ENCODE measurements around the gene COTL1.

Gene COTL1

DNA sequence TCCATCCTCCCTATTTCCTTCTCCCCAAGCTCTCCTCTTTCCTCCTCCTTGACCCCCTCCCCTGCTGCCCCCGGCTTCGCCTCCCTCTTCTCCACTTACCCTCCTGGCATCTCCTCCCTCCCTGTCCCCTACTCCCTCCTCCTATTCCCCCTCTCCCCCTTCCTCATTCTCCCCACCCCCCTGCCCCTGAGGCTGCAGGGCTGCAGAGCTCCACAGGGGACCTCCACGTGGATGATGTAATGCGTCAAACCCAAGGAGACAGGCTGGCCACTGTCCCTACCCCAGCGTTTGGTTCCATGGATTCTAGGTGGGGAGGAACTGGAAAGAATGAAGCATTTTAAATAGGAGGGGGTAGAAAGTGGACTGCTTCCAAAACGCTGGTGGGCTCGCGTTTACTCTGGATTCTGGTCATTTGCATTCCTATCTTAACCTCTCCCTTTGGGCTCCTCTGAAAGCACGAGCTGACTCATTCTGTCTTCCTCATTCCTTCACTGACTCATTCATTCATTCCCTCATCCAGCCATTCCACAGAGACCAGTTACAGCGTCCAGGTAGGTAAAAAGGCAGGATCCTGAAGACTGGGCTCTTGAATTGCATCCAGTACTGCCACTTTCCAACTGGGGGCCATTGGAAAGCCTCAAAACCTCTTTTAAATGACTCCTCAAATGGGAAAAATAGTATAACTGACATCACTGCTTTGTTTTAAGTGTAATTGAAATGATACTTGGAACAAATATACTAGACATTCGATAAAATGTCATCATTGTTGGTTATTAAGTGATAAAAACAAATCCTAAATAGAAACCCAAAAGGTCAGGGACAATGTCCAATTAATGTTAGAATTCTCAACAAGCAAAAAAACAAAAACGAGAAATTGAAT, 943 bp upstream of the COTL1 start:
- H3K4me3 ChIP-seq: peak overlapping the region; percentile 88
- H3K27ac ChIP-seq: peak overlapping the region; percentile 56 to 88
- TF ChIP-seq, protein P1, sequence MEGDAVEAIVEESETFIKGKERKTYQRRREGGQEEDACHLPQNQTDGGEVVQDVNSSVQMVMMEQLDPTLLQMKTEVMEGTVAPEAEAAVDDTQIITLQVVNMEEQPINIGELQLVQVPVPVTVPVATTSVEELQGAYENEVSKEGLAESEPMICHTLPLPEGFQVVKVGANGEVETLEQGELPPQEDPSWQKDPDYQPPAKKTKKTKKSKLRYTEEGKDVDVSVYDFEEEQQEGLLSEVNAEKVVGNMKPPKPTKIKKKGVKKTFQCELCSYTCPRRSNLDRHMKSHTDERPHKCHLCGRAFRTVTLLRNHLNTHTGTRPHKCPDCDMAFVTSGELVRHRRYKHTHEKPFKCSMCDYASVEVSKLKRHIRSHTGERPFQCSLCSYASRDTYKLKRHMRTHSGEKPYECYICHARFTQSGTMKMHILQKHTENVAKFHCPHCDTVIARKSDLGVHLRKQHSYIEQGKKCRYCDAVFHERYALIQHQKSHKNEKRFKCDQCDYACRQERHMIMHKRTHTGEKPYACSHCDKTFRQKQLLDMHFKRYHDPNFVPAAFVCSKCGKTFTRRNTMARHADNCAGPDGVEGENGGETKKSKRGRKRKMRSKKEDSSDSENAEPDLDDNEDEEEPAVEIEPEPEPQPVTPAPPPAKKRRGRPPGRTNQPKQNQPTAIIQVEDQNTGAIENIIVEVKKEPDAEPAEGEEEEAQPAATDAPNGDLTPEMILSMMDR (IDR thresholded peaks at IDR 0.05): no peak
- DNase-seq (ENCODE audit: low spot score): peak; percentile 78

DNA sequence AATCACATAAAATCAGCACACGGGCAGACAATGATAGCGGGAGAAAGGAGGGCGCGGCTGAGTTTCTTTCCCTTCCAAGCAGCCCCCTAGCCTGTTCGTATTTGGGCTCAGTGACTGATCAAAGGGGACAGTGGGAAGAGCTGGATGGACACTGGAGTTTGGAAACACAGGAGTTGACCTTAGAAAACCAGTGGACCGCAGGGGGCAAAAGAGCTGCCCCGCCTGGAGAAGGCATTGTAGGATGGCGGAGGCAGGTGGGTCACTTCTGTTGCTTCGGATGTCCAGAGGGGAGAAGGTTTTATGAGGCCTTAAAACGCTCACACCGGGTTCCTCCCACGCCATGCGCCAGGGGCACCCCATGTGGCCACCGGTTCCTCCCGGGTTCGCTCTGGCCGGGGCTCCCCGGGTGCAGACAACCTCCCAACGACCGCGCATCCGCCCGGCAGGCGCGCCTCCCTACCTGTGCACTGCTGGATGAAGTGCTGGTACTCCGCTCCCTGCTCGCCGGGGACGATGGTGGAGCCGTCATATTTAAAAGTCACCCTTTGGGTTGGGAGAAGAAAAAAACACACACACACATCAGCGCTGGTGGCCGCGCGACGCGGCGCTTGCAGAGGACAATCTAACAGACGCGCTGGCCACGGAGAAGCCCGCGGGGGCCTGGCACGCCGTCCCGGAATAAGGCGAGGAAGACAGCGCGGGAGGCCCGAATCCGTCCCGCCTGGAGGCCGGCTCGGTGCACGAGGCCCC, 662 bp downstream of the COTL1 start:
- H3K27ac ChIP-seq: peak overlapping the region; percentile 46 to 88
- DNase-seq (ENCODE audit: low spot score): peak; percentile 76
- H3K4me3 ChIP-seq: peak overlapping the region; percentile 88
- TF ChIP-seq, protein P1 (IDR thresholded peaks at IDR 0.05): no peak

DNA sequence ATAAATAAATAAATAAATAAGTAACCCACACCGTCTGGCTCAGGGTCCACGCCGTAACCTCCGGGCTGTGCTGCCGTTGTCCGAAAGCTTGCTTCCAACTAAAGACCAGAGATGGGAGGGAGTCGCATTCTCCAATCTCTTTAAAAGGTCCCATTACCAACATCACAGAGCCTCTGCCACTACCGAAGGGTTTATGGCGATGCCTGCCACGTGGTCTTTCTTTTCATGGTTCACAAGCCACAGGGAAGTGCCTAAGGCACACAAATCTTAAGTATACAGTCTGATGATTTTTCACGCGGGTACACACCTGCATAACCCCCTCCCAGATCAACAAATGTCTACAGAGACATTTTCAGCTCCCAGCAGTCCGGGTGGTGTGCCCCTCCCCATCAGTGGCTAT, 1.4 kb downstream of the COTL1 start:
- TF ChIP-seq, protein P1 (IDR thresholded peaks at IDR 0.05): no peak
- H3K4me3 ChIP-seq: peak overlapping the region; percentile 88
- DNase-seq (ENCODE audit: low spot score): no peak
- H3K27ac ChIP-seq: no peak overlapping the region

DNA sequence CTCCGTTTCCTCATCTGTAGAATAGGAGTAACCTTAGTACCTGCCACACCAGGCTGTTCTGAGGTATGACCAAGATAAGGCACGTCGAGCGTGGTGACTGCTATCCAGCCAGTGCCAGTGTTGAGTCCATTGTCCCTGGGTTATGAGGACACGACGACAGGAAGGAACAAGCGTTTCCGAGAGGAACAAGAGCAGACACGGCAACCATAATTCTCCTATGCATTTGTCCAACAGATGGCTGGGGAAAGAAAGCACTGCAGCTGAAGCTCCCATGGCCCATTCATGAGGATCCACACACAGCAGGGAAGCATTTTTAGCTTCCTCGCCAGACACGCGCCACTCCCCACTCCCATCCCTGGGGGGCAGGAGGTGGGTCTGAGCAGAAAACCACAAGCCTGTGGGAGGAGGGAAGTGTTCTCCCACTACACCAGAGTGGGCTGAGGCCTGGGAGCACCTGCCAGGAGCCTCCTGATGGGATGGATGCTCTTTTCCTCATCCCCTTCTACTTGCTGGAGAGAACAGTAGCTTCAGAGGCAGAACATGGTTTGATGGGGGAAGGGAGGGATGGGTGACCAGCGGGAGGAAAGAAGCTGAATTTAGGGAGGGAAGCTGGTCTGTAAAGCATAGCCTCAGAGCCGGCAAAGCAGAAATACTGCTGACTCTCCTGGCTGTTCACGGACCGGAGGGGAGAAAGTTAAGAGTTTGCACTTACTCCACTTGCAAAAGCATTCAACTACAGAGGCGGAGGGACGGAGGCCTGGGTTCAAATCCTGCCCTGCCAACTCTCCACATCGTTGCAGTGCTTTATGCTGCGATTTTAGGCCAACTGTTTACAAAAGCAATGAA, 2.7 kb downstream of the COTL1 start:
- Histone ChIP-seq H3K4me3 (peak overlapping the region; percentile 88), H3K27ac (no peak overlapping the region)
- no peak for DNase-seq (ENCODE audit: low spot score)
- TF ChIP-seq, protein P1 (IDR thresholded peaks at IDR 0.05): no peak

DNA sequence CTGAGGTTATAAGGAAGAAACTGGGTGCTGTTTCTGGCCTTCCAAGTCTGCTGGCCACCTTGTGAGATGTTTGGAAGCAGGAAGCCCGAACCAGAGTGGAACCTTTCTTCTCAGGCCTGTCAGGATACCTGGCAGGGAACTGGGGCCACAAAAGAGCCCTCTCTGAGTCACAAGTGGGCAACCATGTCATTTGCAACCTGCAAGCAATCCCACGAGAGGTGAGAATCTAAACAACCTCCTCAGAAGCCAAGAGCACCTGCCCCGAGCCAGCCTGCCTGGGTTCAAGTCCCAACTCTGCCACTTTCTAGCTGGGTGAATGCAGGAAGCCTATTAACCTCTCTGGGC, 3.3 kb downstream of the COTL1 start:
- Histone ChIP-seq H3K27ac (no peak overlapping the region), H3K4me3 (no peak overlapping the region)
- no peak for DNase-seq (ENCODE audit: low spot score)

DNA sequence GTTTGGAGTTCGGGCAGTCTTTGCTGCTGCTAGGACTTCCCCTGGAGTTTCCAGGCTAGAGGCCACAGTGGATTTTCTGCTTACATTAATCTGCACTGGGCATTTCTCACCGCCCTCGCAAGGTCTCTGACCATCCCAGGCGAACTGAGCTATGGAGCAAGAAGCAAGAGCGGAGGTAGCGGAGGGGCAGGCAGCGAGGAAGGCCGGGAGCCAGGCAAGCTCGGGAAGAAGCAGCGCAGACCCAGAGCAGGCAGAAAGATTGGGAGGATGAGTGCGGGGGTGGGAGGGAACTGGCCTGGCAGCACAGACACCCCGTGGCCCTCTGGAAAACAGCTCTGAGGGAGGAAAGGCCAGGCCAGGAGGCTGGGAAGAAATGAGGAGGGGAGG, 3.8 kb downstream of the COTL1 start:
- no peak for DNase-seq (ENCODE audit: low spot score)
- TF ChIP-seq, protein P1 (IDR thresholded peaks at IDR 0.05): no peak
- H3K4me3 ChIP-seq: no peak overlapping the region
- no peak overlapping the region for H3K27ac ChIP-seq

More for the DNA sequence above, 3.3 kb downstream of the COTL1 start:
- TF ChIP-seq, protein P1 (IDR thresholded peaks at IDR 0.05): no peak
